Activated CD4-positive, CD25-positive, alpha-beta regulatory T cell treated with anti-CD3 and anti-CD28 coated beads, Interleukin-2, amount 50 U/mL, for 16 hours (primary cell): ENCODE measurements around the gene APBB1IP.
"Not testable (repeated sequence)": the region's sequence is repeated elsewhere in the genome, so short reads cannot be mapped to it uniquely, and the experiment has no call there.

Source experiments
- DNase-seq: peaks from one replicate; pipeline ENCODE4 v3.0.0-alpha.2; 2020; ENCODE audit warnings: low read depth, low spot score

The APBB1IP gene

GRCh38 chr10:26437637-26438461 lies at the start of gene APBB1IP:
TSS of gene APBB1IP (plus strand) at chr10:26438341. CDS start at chr10:26492327, 53,986 bp downstream.
- DNase-seq: no peak

DNA sequence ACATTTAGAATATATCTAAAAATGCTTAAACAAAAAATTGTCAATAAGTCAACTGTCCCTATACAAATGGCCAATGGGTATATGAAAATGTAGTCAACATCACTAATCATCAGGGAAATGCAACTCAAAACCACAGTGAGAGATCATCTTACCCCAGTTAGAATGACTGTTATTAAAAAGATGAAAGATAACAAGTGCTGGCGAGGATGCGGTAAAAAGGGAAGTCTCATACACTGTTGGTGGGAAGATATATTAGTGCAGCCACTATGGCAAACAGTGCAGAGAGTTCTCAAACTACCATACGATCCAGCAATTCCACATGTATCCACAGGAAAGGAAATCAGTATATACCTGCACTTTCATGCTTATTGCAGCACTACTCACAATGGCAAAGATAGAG lies 48.6 kb upstream of the APBB1IP start:
- DNase-seq: no peak

GRCh38 chr10:26391701-26392695 lies 46.1 kb upstream of the APBB1IP start:
- no peak for DNase-seq

DNA sequence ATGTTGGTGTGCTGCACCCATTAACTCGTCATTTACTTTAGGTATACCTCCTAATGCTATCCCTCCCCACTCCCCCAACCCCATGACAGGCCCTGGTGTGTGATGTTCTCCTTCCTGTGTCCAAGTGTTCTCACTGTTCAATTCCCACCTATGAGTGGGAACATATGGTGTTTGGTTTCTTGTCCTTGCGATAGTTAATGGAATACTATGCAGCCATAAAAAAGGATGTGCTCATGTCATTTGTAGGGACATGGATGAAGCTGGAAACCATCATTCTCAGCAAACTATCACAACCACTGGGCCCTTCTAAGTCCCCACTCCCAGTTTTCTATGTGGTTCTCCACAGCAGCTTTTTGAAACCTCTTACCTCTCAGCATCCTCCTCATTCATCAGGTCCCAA lies 39.8 kb upstream of the APBB1IP start:
- not testable (repeated sequence) for DNase-seq

DNA sequence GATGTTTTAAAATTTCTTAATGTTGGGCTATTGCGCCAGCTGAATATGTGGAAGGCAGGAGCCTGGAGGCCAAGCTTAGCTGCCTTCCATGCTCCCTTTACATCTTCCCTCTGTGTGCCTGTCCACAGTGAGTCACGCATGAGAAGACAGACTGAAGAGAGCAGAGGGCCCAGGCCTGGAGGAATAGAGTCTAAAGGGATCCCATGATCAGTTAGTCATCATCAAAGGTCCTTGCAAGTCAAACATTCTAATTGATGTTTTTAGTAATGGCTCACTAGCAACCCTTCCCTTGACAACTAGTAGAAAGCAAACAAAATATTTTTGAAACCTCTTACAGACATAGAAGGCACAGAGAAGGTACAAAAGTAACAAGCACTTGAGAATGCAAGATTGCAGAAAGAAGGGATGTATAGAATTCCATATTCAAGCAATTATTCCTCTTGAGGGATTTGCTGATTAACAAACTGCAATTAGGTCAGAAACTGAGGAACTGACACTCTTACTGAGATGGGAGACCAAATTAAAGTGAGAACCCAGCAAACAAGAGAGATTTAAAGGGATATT lies 30.7 kb upstream of the APBB1IP start:
- DNase-seq: no peak

GRCh38 chr10:26408858-26409494 lies 29.2 kb upstream of the APBB1IP start:
- no peak for DNase-seq

GRCh38 chr10:26410356-26410755 lies 27.8 kb upstream of the APBB1IP start:
- no peak for DNase-seq

- no peak for DNase-seq
Observed at GRCh38 chr10:26412932-26413331, 25.2 kb upstream of the APBB1IP start.

DNA sequence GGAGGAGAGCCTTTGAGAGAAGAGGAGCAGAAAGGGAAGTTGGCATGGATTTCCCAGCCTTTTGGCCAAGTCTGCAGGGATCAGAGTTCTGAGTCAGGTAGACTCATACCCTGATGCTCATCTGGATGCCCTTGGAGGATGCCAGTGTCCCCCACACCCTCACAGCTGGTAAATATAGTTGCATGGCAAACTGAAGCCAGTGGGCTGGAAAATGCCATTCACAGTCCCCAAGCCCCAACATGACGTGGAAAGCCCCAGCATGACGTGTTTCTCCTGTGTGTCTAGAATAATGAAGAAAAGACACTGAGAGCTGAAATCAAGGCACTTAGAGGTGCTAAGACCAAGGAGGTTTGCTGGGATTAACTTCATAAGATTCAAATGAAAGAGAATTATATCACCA lies 24.8 kb upstream of the APBB1IP start:
- no peak for DNase-seq

DNA sequence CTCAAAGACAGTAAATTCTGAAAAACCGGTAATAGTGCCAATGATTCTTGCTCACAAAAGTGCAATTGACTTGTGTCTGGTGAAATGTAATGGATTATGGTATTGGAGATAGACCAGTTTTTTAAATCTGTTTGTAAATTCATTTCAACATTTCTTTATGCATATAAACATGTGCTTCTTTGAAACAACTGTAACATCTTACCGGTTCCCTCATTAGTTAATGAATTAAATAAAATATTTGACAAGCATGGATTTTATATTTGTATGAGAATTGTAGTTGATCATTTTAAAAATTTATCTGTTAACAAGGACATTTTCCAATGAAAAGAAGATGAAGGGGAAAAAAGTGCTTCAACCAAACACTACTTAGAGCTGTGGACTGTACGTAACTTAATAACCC lies 21.0 kb upstream of the APBB1IP start:
- DNase-seq: no peak

- no peak for DNase-seq
Observed at GRCh38 chr10:26422977-26423376, 15.2 kb upstream of the APBB1IP start.

DNA sequence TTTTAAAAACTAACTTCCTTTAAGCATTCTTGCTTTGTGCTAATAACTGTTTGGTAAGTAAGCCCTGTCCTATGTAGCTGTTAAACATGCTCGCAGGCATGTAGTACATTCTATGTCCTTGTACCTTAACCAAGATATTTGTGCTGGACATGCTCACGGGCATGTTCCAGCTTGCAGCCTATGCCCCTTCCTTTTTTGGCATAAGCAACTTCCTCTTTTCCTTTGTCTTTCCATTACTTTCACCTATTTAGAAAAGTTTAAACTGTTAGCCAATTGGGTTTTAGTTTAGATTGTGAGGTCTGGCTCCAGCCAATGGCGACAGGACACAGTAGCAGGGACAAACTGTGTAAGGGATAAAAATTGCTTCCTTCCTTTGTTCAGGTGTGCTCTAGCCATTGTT lies 14.4 kb upstream of the APBB1IP start:
- no peak for DNase-seq

GRCh38 chr10:26430641-26431163 lies 7.4 kb upstream of the APBB1IP start:
- no peak for DNase-seq

GRCh38 chr10:26432938-26433337 lies 5.2 kb upstream of the APBB1IP start:
- DNase-seq: no peak

- DNase-seq: no peak
Observed at GRCh38 chr10:26435852-26436251, 2.3 kb upstream of the APBB1IP start.

- DNase-seq: no peak
Observed at GRCh38 chr10:26436848-26437247, 1.3 kb upstream of the APBB1IP start.

- no peak for DNase-seq
Observed at GRCh38 chr10:26438534-26439341, 597 bp downstream of the APBB1IP start.

DNA sequence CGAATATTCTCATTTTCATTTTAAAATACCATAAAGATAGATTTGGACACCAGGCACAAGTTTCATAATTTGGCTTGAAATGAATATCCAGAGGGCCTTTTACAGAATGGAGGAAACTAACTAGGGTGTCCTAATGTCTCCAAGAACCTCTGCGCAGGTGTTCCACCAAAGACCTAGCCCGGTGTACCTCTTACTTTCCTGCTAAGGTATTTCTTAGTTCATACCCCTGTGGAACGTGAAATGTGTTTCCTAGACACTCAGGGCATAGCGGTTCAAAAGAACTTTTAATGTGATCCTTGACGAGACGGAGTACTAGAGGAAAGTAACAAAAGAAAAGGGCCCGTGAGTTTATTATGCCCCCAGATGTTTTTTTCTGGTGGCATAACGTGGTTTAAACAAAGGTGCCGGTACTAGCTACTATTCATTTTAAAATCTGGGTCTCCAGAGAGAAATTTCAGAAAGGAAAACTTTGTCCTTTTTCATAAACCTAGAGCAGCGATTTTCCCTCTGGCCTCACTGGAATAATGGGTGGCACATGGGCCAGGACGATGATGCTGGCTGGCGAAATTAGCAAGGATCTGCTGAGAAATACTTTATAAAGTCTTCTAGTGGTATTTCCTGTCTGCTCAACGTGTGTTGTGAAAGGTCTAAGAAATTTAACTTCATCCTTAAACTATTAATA lies 1.4 kb downstream of the APBB1IP start:
- DNase-seq: no peak

DNA sequence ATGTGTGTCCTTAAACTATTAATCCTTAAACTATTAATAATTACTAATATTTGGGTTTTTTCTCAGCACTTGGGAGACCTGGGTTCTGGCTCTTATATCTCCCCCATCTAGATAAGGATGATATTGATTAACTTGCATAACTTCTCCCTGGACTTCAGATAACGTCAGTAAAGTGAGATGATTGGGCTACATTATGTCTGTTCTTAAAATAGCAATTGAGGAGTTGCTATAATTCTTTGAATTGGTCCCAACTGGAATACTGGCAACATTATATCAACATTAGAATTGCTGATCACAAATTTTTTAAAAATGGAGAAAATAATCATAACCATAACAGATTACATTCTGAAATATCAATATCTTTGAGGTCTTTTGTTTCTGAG lies 1.9 kb downstream of the APBB1IP start:
- DNase-seq: no peak
